ENCODE results near the gene IL1B.

IL1B gene

DNA sequence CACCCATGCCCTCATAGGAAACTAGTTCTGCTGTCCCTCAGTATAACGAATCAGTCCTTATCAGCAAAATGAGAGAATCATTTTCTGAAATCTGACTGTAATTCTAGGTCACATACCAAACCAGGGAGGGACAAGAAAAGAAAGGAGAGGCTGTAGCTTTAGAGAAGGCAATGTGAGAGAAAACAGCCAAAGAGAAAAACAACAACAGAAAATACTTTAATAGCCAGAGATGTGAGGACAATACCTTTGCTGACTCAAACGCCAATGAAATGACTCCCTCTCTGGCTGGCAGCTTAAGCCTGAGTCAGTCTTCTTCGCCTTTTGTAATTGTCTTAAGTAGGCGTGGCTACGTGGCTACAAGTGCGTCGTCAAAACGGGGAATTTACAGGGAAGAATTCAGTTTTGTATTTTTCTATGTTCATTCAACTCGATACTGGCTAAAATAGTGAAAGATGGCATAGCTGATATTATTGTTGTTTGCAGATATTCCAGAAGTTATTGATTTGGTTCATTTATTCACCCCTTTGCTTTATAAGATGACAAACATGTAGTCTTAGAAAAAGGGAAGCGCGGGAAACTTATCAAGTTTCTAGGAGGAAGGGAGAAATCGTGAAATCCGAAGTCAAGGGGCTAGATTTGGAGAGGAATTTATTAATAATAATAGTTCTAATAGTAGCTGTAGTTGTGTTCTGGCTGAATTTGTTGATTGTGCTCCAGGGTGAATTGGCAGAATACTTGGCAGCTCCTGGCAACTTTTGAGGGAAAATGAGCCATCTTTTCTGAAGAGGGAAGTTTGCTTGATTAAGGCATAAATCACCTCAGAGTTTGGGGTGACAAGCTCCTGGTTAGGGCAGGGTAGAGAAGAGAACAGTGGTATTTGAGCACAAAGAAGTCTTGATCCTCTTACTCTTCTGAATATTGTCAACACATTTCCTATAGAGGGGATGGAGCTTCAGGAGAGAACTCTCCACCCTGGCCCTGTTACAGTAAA lies 52.1 kb downstream of the IL1B start, which contains the start of gene IL1A:
IL1A (minus strand) TSS at position 295 of the 991 bp plus-strand sequence. CDS start 723 bp downstream, outside the sequence.
- Histone ChIP-seq H3K4me1 (ENCODE audit: control insufficient read depth, low read depth, low read length) (peaks cover 26% of the 10 kb centered on the region), H3K36me3 (ENCODE audit: control insufficient read depth, low read depth, low read length) (no peaks in the 10 kb centered on the region), H3K9me3 (ENCODE audit: control insufficient read depth, low read depth, low read length) (no peaks in the 10 kb centered on the region), H3K4me3 (ENCODE audit: low read length) (peak within 1 kb of the TSS; percentile 29), H3K27me3 (ENCODE audit: control insufficient read depth, insufficient read depth, low read length) (no peaks in the 10 kb centered on the region), H3K9ac (ENCODE audit: low read length) (no peak within 1 kb of the TSS), H3K27ac (ENCODE audit: low read length) (no peak within 1 kb of the TSS)

DNA sequence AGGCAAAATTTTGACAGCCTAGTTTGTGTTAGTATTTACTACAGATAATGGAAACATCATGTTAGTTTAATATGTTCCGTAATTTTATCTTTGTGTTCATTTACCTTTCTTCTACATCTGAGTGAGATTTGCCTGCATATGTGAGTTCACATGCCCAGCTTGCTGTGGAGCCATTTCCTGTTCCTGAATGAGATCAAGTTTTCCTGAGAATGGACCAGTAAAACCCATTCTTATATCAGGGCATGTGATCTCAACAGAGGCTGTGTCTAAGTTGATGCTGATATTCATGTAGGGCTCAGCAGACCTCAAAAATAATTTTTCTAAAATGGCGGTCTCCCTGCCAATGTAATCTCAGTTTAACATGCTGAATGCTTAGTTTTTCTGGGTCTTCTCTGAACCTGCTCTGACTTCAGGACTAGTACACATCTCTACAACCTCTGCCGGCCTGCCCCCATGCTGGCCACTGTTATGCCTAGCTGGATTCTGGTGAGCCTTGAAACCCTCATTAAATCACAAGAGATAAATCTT lies 53.3 kb downstream of the IL1B start:
- Histone ChIP-seq H3K4me3 (ENCODE audit: low read length) (no peak overlapping the region), H3K36me3 (ENCODE audit: control insufficient read depth, low read depth, low read length) (no peaks in the 10 kb centered on the region), H3K4me1 (ENCODE audit: control insufficient read depth, low read depth, low read length) (peaks cover 26% of the 10 kb centered on the region), H3K27me3 (ENCODE audit: control insufficient read depth, insufficient read depth, low read length) (no peaks in the 10 kb centered on the region), H3K27ac (ENCODE audit: low read length) (no peak overlapping the region), H3K9ac (ENCODE audit: low read length) (no peak overlapping the region), H3K9me3 (ENCODE audit: control insufficient read depth, low read depth, low read length) (no peaks in the 10 kb centered on the region)

DNA sequence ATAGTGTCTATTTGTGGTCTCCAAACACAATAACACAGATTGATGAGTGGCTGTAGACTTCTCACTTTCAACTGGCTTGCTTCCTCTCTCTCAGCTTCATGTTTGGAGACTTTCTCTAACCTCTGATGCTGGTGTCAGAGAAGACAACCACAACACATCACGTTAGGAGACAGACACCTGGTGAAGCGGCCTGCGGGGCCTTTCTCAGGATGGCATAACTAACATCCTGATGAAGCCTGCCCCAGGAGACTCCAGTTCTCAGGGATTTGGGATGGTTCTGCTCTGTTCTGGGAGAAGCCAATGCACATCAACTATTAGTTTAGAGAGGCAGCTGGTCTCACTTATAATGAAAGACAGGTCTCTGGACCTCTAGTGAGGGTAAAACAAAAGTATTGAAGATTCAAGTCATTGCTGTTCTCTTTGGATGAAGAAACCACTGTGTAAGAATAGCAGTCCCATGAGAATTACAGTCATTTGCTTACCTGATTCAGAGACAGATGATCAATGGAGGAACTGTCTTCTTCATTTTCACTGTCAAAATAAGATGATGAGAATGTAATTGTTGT lies 54.3 kb downstream of the IL1B start:
- Histone ChIP-seq H3K4me3 (ENCODE audit: low read length) (no peak overlapping the region), H3K27ac (ENCODE audit: low read length) (no peak overlapping the region), H3K27me3 (ENCODE audit: control insufficient read depth, insufficient read depth, low read length) (no peaks in the 10 kb centered on the region), H3K9me3 (ENCODE audit: control insufficient read depth, low read depth, low read length) (no peaks in the 10 kb centered on the region), H3K4me1 (ENCODE audit: control insufficient read depth, low read depth, low read length) (peaks cover 26% of the 10 kb centered on the region), H3K9ac (ENCODE audit: low read length) (no peak overlapping the region), H3K36me3 (ENCODE audit: control insufficient read depth, low read depth, low read length) (no peaks in the 10 kb centered on the region)
